COLO668 (cell line): ENCODE measurements around the gene NIBAN1.

ENCODE experiments used
- DNase-seq: peaks from one replicate; lab custom pipeline; 2025; ENCODE audit not compliant: unreplicated experiment; lab: John Stamatoyannopoulos, UW

Gene NIBAN1

DNA sequence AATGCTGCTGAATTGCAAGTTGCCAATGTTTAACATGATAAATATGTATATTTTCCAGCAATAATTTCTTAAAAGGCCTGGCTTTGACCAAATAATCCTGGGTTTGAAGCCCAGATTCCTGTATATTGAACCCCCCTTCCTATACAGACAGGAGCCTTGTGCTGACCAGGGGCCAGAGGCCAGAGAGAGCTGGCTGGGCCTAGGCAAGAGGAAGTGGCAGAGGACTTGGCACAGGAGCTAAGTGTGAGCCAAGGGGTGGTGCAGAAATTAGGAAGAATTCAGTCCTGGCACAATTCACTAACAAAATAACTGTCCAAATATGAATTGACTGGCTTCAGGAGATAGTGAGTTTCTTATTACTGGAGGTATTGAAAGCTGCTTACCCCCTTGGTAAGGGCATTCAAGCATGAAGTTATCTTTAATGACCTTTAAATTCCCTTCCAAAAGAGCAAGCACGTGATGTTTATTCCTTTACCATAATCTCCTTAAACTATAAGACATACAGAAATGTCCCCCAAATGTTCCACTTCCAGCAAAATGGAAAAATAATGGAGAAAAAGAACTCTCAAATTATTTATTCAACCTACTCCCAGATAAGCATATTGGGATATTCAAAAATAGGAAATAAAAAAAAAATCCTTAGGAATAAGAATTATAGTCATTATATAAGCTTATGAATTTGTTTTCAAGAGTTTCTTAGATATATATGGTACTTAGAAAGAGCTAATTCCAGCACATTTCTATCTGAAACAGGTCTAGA lies 26.6 kb downstream of the NIBAN1 start:
- DNase-seq: no peak

DNA sequence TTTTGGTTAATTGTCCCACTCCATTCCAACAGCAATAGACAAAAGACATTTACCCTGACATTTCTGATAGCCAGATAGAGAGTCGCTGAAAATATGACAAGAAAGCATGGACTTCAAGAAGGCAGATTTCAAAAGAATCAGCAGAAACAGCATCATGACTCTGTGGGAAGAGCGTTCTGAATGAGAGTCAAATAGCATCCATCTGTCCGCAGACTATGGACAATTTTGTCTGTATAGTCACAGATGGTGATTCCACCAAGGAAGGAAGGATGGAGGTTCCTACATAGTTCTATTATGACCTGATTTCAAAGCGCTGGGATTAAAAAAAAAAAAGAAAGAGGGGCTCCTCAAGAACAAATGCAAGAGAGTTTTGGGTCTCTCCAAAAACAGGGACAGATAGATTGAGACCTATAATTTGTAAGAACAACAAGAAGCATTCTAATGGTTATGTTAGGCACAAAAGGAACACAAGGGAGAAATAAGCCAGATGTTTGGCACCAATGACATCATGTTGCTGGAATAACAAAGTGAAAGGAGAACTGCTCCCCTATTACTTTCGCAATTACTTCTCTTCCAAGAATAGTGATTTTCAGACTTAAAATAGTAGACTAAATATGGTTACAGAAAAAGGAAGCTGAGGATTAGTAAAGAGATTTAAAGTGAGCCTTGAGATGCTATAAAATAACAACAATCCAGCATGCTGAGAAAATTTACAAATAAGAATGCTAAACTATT lies 28.5 kb downstream of the NIBAN1 start:
- no peak for DNase-seq

DNA sequence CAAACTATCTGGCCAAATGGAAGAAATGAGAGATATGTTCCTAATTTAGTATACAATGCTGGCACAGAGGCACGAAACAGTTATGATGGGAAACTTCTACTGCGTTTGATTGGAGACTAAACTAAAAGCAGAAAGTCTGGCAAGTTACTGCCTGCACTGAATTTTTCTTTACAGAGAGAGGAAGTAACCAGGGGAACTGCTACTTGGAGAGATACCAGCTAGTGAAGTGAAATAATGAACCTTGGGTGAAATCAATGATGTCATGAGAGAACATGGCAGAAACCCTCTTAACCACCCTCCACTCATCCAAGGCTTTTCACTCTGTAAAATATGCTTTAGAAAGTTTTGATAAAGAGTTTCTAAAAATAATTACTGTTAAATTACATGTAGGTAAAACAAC lies 29.3 kb downstream of the NIBAN1 start:
- no peak for DNase-seq

DNA sequence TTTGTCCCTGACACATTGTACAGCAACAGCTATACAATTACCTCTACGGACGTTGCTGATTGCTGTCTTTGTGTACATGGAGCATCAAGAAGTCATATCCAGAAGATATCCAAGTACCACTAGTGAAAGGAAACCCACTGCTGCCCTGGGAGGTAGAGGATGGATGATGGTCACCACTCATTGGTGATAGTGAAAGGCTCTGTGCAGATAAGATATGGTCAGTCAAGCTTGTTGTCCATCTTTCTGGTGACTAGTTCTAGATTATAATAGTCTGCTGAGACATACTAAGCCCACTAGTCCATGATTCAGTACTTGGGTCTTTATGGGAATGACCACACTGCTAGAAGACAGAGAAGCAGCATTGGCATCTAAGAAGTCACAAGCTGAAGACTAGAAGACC lies 30.3 kb downstream of the NIBAN1 start:
- no peak for DNase-seq

DNA sequence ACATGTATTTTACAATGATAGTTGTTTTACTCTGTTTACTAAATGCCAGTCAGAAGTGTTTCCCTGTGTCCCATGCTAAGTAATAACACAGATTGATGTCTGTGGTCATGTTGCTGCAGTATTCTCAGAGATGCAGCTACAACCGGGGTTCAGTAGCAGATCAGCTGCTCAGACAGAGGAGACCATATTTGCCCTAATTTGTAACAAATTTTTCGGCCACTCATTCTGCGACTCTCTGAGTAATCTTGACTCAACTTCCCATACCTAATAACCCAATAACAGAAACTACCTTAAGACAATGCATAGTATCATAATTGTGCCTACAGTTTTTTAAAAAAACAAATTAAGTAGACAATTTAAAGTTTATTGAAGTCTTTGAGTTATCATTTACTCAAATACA lies 32.6 kb downstream of the NIBAN1 start:
- no peak for DNase-seq

DNA sequence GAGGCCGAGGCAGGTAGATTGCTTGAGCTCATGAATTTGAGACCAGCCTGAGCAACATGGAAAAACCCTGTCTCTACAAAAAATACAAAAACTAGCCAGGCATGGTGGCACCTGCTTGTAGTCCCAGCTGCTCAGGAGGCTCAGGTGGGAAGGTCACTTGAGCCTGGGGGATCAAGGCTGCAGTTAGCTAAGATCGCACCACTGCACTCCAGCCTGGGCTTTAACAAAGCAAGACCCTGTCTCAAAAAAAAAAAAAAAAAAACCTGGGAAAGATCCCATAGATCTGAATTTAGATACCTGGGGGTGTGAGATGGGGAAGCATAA lies 32.9 kb downstream of the NIBAN1 start:
- DNase-seq: no peak

DNA sequence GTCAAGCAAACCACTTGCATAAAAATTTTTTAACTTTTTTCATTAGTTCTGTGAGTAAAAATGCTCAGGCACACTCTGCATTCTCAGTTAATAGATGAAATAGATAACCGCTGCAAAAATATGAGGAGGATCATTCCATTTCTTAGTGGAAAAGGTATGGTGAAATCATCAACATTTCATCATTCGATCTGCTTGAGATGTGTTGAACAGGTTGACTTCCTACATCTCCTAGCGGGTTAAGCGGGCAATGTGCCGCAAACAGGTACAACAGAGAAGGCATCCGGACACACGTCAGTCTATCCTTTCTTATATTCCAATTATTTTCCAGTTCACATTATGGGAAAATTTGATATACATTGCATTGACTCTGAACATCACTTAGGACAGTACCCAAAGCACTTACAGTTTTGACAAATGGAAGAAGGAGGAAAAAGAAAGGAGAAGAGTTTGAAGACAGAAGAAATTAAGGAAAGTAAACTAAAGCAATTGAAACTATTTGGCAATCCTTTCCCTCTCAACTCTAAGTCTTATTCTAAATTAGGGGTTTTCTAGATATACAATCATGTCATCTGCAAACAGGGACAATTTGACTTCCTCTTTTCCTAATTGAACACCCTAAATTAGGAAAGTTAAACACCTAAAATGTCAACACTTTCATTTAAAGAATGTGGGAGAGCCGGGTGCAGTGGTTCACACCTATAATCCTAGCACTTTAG lies 33.5 kb downstream of the NIBAN1 start:
- no peak for DNase-seq

DNA sequence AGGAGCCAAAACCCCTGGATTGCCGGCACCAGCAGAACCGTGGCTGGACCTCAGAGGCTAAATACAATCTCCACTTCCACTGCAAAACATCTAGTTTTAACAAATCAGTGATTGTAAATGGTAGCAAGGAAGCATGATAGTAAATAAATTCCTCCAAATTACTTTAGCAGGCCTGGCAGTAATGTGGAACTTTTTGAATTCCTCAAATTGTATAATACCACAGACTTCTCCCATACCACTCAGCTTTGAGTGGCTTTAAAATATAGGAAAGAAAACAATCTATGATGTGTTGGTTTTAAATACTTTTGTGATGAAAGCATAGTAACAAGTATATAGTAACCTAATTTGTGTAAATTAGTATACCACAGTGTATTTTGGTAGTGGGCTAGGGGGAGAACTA lies 34.1 kb downstream of the NIBAN1 start:
- no peak for DNase-seq

DNA sequence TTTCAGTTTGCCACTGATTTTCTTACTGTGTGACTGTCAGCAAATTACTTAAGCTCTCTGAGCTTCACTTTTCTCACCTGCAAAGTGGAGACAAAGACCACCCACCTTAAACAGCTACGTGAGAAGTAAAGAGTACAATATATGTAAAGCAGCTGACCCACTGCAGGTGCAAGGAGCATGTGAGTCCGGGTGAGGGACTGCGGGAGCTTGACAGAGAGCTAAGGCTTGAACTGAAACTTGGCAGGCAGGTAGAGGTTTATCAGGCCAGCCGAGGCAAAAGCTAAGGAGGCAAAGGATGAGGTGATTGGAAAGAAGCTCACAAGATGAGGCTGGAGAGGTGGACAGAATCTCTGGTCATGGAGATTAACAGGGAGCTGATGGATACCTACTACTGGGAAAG lies 36.6 kb downstream of the NIBAN1 start:
- no peak for DNase-seq

DNA sequence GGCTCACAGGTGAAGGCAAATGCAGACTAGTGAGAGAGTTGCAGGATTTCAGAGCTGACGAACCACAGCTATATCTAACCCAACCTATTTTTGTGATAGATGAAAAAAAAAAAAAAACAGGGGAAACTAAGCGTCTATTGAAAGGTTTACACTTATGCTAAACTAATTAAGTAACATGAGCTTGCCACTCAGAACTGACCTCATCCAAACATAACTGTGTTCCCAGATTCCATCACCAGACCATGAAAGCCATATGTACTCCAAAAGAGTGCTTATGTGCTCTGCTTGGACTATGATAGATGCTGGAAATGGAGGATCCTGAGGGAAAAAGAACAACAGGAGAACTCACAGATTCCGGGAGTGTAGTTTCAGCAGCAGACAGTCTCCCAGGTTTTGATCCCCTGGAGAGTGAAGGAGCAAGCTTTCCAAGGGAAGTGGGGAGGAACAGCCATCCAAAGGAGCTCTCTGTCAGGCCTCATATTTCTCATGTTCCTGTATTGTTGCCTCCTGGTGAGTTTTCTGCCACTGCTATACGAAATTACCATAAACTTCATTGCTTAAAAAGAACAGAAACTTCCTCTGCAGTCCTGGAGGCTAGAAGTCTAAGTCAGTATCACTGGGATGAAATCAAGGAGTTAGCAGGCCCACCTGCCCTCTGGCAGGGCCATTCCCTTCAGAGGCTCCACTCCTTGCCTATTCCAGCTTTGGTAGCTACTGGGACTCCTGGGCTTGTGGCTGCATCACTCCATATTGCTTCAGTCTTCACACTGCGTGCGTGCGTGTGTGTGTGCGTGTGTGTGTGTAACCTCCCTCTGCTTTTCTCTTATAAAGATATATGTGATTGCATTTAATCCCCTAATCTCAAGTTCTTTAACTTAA lies 38.1 kb downstream of the NIBAN1 start:
- no peak for DNase-seq

DNA sequence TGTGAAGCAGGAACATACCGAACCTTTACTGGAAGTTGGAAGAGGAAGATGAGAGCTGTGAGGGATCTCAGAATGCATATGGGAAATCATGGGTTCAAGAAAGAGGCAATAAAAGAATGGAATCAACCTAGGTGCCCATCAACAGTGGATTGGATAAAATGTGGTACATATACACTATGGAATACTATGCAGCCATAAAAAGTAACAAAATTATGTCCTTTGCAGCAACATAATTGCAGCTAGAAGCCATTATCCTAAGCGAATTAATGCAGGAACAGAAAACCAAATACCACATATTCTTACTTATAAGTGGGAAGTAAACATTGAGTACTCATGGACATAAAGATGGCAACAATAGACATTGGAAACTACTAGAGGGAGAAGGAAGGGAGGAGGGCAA lies 40.4 kb downstream of the NIBAN1 start:
- no peak for DNase-seq

DNA sequence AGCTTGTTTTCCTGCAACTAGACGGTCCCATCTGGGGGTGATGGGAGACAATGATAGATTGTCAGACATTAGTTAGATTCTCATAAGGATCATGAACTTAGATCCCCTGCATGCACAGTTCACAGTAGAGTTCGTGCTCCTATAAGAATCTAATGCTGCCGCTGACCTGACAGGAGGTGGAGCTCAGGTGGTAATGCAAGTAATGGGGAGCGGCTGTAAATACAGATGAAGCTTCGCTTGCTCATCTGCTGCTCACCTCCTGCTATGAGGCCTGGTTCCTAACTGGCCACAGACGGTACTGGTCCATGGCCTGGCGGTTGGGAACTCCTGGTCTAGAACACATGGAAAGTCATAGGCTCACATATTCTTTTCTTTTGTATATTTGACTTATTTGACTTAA lies 42.0 kb downstream of the NIBAN1 start:
- DNase-seq: no peak

DNA sequence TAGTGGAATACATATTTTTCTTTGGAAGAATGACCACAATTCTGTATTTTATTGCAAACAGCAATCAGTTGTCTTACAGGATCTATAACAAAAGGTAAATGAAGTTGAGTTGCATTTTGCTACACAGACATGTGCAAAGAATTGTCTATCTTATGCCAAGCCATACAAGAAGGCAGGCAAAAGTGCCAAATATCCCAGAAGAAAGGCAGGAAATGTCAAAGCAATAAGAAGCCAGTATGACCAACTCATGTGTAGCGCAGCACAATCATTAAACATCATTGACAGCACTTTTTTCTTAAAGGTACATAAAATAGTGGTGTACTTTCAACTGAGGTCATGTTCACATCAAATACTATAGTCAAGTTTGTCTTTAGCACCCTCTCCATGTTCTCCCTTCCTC lies 42.7 kb downstream of the NIBAN1 start:
- DNase-seq: no peak

DNA sequence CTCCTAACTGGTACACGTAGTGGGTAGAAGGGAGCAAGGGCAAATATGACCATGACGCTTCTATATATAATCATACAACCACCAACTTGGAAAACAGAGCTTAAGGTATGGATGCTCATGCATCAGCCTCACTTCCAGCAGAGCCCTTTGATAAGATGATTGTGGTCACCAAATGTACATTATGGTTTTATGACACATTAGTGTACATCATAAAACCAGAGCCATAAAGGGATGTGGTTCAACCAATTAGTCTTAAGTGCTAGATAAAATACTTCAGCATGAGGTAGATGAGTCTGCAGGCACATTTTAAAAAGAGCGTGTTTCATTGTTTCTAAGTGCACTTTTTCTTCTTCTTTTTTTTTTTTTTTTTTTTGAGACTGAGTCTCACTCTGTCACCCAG lies 43.7 kb downstream of the NIBAN1 start:
- no peak for DNase-seq

DNA sequence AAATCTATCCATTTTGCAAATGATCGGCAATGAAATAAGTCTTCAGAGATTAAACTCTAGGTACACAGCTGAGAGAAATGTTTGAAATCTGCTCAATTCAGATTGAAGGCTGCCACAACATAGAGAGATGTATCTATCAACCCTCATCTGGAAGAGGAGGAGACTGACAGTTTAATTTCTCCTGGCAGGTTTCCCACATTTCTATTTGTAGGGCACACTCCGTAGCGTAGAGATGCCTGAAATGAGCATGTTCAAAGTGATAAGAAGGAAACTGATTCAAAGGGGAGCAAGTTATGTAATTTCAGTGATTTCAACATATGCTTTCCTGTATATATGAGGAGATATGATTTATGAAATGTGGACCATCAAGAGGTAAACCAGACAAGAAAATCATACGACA lies 44.1 kb downstream of the NIBAN1 start:
- peak; percentile 50 for DNase-seq

DNA sequence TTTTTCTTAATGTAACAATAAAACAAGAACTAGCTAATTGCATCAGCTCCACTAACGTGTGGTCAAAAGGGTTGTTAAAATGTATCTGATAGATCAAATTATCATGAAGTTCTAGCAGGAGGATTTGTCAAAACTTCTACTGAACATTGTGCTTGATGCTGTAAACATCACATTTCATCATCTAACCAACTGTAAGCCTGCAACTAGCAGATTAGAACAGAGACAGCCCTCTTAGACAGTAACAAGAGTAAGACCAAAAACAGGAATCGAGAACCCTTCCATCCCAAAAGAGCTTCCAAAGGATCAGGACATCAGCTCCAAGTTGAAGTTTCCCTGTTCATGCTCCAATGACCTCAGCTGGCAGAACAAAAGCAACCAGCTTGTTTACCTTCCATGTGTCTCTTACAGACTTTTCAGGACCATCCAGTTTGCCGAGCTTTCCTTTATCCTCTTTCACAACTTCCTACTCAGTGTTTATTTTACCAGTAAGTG lies 44.6 kb downstream of the NIBAN1 start:
- peak; percentile 76 for DNase-seq

DNA sequence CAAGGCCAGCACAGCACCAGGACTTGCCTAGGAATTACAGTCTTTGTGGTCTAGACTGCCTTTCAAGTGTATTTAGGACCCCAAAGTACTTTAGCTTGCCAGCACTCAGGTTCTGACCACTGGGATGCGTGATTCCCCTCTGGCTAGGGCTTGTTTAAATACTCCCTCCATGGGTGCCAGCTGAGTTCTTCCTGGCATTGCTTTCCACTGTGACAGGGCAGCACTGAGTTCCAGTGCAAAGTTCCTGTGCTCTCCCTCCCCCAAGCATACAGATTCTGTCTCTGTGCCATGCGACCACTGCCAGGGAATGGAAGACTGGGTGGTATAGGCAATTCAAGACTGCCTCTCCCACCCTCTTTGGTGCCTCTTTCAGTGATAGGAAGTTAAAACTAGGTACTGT lies 45.9 kb downstream of the NIBAN1 start:
- no peak for DNase-seq
